ENCODE results near the gene EDDM3A.
"Not testable (repeated sequence)": the region's sequence is repeated elsewhere in the genome, so short reads cannot be mapped to it uniquely, and the experiment has no call there.

- not testable (repeated sequence) for TF ChIP-seq CTCF (IDR thresholded peaks at IDR 0.05; ENCODE audit: low read length); EZH2 (optimal IDR thresholded peaks at IDR 0.05; ENCODE audit: low read depth, low read length); EZH2phosphoT487 (IDR thresholded peaks at IDR 0.05; ENCODE audit: low read length)
Measured at GRCh38 chr14:20759465-20759864, 13.8 kb downstream of the EDDM3A start.
